Effector memory CD8-positive, alpha-beta T cell (primary cell): ENCODE data around the gene HEBP2.
"Not testable (repeated sequence)": the region's sequence is repeated elsewhere in the genome, so short reads cannot be mapped to it uniquely, and the experiment has no call there.

ENCODE experiments used
- ATAC-seq: fragments of 150-1000 bp; cut with Tn5 transposase; replicated peaks from 2 replicates; pipeline ENCODE4 v1.10.0; 2021; ENCODE audit warnings: mild to moderate bottlenecking, moderate library complexity
- DNase-seq, 3 experiments: peaks; one replicate each; pipeline ENCODE4 v3.0.0; 2021
- H3K27ac Mint-ChIP-seq, 2 donors: one replicate each; pipeline ENCODE4 v1.8.0; 2022; ENCODE audit warnings: mild to moderate bottlenecking in 2 of 2, mixed read lengths in 2 of 2, moderate library complexity in 2 of 2
- H3K27me3 Mint-ChIP-seq, 2 donors: one replicate each; pipeline ENCODE4 v1.8.0; 2022; ENCODE audit warnings: mixed read lengths in 2 of 2
- H3K36me3 Mint-ChIP-seq: one replicate; pipeline ENCODE4 v1.8.0; 2022; ENCODE audit warnings: mild to moderate bottlenecking, moderate library complexity, mixed read lengths; ENCODE audit not compliant: insufficient read depth
- H3K4me1 Mint-ChIP-seq, 2 donors: one replicate each; pipeline ENCODE4 v1.8.0; 2022; ENCODE audit warnings: low read depth in 2 of 2, mixed read lengths in 2 of 2
- H3K4me3 Mint-ChIP-seq, 2 donors: one replicate each; pipeline ENCODE4 v1.8.0; 2022; ENCODE audit warnings: mild to moderate bottlenecking in 2 of 2, mixed read lengths in 2 of 2, moderate library complexity in 2 of 2
- H3K9me3 Mint-ChIP-seq, 2 donors: one replicate each; pipeline ENCODE4 v1.8.0; 2022; ENCODE audit warnings: mixed read lengths in 2 of 2
- total RNA-seq, 9 experiments: gene quantifications; one replicate each; lab custom pipeline; 2026; lab: John Stamatoyannopoulos, UW

The HEBP2 gene, protein sequence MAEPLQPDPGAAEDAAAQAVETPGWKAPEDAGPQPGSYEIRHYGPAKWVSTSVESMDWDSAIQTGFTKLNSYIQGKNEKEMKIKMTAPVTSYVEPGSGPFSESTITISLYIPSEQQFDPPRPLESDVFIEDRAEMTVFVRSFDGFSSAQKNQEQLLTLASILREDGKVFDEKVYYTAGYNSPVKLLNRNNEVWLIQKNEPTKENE
- 7.9 to 118 (median 41.4) reads per million in 9 experiments for total RNA-seq

DNA sequence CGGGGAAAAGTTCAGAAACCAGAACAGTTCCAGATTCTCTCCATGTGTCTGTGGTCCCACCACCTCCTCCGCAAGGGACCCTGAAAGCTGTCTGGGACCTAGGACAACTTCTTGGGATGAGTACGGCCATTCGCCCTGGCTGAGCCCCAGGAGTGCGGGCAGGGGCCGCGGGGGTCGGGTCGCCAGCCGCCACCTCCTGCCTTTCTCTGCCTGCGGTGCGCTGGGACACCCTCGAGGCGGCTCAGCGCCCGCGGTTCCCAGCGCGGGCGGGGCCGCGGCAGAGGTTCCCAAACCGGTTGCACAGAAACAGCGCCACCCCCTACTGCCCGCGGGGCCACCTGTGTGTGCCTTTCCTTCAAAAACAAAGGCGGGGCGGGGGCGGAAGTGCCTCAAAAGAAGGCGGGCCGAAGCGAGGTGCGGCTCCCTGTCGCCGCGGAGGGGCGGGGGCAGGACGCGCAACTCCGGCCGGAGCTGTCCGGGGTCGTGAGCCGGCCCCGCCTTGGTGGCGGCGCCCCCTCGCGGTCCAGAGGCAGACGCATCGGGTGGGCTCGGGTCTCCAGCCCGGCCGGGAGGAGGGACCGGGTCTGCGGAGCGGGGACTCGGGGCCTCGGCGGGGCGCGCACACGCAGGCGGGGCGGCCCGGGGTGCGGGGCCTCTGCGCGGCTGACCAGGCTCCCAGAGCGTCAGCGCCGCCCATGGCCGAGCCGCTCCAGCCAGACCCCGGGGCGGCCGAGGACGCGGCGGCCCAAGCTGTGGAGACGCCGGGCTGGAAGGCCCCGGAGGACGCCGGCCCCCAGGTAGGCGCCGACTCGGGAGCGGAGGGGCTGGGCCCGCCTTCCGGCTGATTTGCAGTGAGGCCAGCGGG lies at the start of gene HEBP2:
Gene HEBP2, plus strand, starts transcription at position 423 of the 865 bp plus-strand sequence. Its CDS starts 273 bp downstream, at position 696.
- ATAC-seq (peak; percentile 89), DNase-seq (peak; percentile 83 to 89 (median 85))
- H3K36me3 Mint-ChIP-seq = peaks cover 15% of the 10 kb centered on the region
- no peaks in the 10 kb centered on the region for H3K27me3 Mint-ChIP-seq
- peak within 1 kb of the TSS; percentile 77 to 81 for H3K4me3 Mint-ChIP-seq
- peaks cover 5 to 16% of the 10 kb centered on the region in 2 donors for H3K4me1 Mint-ChIP-seq
- H3K9me3 Mint-ChIP-seq = no peaks in the 10 kb centered on the region
- peak within 1 kb of the TSS; percentile 76 to 77 for H3K27ac Mint-ChIP-seq

DNA sequence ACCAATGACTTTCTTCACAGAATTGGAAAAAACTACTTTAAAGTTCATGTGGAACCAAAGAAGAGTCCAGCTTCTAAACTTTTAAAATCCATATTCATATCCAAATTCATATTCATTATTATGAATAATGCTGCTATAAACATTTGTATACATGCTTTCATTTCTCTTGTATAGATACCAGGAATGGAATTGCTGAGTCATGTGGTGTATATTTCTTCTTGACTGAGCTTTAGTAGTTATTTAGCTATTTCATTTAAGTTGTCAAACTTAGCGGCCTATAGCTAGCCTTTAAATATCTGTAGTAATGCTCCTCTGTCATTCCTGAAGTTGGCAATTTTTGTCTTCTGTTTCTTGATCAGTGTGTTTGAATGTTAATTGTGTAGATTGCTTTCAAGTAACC lies 46.1 kb upstream of the HEBP2 start:
- Mint-ChIP-seq H3K27me3 (peaks cover 34 to 53% of the 10 kb centered on the region in 2 donors), H3K4me1 (no peaks in the 10 kb centered on the region), H3K27ac (no peak overlapping the region), H3K9me3 (no peaks in the 10 kb centered on the region), H3K36me3 (no peaks in the 10 kb centered on the region), H3K4me3 (no peak overlapping the region)
- no peak for DNase-seq
- ATAC-seq = no peak

DNA sequence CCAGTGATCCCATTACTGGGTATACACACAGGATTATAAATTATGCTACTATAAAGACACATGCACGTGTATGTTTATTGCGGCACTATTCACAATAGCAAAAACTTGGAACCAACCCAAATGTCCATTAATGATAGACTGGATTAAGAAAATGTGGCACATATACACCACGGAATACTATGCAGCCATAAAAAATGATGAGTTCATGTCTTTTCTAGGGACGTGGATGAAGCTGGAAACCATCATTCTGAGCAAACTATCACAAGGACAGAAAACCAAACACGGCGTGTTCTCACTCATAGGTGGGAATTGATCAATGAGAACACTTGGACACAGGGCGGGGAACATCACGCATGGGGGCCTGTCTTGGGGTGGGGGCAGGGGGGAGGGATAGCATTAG lies 35.3 kb upstream of the HEBP2 start:
- ATAC-seq, H3K27ac Mint-ChIP-seq, H3K36me3 Mint-ChIP-seq, H3K4me3 Mint-ChIP-seq, H3K4me1 Mint-ChIP-seq, H3K9me3 Mint-ChIP-seq, DNase-seq: not testable (repeated sequence)
- H3K27me3 Mint-ChIP-seq = peaks cover 37 to 50% of the 10 kb centered on the region in 2 donors

DNA sequence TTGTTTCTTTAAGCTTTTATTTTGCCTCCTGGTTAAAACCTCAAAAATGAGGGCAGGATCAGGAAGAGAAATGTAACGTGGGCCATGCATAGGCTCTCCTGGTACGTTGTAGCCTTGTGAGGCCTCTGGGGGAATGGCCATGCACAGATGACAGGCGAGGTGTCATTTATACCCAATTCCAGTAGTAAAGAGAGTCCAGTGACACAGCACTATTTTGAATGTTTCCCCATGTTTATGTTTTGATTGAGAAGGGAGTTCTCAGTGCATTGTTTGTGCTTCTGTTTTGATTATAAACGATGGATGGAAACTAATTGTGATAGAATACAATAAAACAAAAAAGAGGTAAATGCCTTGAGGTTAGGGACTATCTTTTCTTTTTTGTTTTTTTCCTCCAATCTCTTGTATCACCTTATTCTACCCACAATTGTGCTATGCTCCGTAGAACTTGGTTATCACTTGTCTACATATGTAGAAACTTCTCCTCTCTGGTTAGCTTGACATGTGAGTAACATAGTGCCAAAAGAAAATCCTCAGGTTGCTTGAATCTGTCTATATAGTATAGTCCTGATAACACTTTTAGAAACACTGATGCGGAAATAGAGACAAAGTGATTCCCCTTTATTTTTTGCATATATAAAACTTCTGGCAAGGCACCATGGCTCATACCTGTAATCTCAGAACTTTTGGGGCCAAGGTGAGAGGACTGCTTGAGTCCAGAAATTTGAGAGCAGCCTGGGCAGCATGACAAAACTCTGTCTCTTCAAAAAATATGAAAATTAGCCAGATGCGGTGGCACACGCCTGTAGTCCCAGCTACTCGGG lies 33.2 kb upstream of the HEBP2 start:
- H3K27ac Mint-ChIP-seq = no peak overlapping the region
- ATAC-seq (no peak), DNase-seq (no peak)
- peaks cover 16 to 30% of the 10 kb centered on the region in 2 donors for H3K27me3 Mint-ChIP-seq
- H3K4me3 Mint-ChIP-seq = no peak overlapping the region
- peaks cover 0 to 2% of the 10 kb centered on the region in 2 donors for H3K9me3 Mint-ChIP-seq
- no peaks in the 10 kb centered on the region for H3K36me3 Mint-ChIP-seq
- no peaks in the 10 kb centered on the region for H3K4me1 Mint-ChIP-seq

DNA sequence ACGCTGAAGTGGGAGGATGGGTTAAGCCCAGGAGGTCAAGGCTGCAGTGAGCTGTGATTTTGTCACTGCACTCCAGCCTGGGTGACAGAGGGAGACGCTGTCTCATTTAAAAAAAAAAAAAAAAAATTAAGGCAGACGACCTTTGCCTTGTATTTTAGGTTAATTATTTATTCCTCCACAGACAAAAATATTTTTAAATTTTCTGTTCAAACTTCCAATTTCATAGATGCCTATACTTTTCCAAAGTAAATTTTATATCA lies 32.6 kb upstream of the HEBP2 start:
- no peak for ATAC-seq
- Mint-ChIP-seq H3K9me3 (peaks cover 0 to 2% of the 10 kb centered on the region in 2 donors), H3K36me3 (no peaks in the 10 kb centered on the region), H3K4me1 (no peaks in the 10 kb centered on the region), H3K27me3 (peaks cover 10 to 24% of the 10 kb centered on the region in 2 donors), H3K27ac (no peak overlapping the region), H3K4me3 (no peak overlapping the region)
- DNase-seq = no peak

DNA sequence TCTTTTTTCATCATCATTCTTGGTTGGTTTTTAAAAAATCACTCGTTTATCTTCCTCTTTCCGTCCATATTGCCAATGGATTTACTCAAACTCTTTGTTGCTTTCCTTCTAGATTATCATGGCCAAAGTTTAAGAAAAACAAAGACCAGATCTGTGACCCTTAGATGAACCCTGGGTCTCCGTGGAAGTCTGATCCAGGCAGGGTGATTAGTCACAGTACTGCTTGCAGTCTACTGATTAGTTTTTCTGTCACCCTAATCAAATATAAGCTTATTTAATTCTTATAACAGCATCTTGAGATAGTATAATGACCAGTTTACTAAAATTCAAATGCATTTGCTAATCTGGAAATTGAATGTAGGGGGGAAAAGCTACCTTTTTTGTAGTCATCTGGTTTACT lies 32.3 kb upstream of the HEBP2 start:
- H3K9me3 Mint-ChIP-seq = peaks cover 0 to 2% of the 10 kb centered on the region in 2 donors
- H3K36me3 Mint-ChIP-seq = no peaks in the 10 kb centered on the region
- no peak overlapping the region for H3K27ac Mint-ChIP-seq
- peaks cover 7 to 21% of the 10 kb centered on the region in 2 donors for H3K27me3 Mint-ChIP-seq
- no peak for ATAC-seq
- no peak overlapping the region for H3K4me3 Mint-ChIP-seq
- no peaks in the 10 kb centered on the region for H3K4me1 Mint-ChIP-seq
- no peak for DNase-seq

DNA sequence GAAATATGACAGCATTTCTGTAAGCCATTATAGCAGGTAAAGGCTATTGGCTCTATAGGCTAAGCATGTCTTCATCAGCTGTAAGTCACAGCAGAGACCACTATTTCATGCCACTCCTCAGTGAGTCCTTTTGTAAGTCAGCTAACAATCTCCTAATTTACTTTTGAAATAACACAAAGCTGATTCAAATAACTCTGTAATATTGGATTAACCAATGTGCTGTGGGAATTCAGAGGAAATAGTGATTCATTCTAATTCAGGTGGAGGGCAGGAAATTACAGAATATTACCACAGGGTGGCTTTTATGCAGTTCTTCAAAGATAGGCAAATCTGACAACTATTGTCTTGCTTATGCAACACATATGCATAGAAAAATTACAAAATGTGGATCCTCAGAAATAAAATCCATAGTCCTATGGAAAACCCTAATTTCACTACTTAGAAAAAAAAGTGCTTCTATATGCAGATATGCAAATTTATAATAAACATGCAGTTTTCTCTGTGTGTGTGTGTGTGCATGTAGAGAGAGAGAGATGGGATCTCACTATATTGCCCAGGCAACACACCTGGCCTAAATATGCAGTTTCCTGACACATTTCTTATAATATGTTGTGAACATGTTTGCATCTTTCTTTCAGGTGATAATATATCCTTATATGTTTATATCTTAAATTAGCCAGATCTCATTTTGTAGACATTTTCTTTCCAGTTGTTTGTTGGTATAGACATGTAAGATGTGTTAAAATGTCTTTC lies 31.1 kb upstream of the HEBP2 start:
- H3K4me1 Mint-ChIP-seq = no peaks in the 10 kb centered on the region
- ATAC-seq (peak; percentile 29), DNase-seq (no peak)
- H3K27me3 Mint-ChIP-seq = peaks cover 0 to 12% of the 10 kb centered on the region in 2 donors
- no peaks in the 10 kb centered on the region for H3K36me3 Mint-ChIP-seq
- H3K4me3 Mint-ChIP-seq = no peak overlapping the region
- H3K9me3 Mint-ChIP-seq = no peaks in the 10 kb centered on the region
- H3K27ac Mint-ChIP-seq = no peak overlapping the region

DNA sequence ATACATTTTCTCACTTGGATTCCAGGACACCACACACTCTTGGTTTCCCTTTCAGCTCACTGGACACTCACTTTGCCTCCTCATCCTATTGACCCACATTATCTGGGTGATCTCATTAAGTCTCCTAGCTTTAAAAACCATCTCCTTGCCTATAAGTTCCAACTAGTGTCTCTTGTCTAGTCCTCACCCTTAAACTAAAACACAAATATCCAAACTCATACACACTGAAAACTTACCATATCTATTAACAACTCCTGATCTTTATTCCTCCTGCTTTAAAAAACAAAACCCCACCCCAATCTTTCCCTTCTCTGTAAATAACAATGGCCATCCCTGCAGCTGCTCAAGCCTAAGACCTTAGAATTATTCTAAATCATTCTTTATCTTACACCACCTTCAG lies 29.8 kb upstream of the HEBP2 start:
- H3K4me3 Mint-ChIP-seq = no peak overlapping the region
- H3K9me3 Mint-ChIP-seq = no peaks in the 10 kb centered on the region
- H3K36me3 Mint-ChIP-seq = no peaks in the 10 kb centered on the region
- H3K4me1 Mint-ChIP-seq = no peaks in the 10 kb centered on the region
- peaks cover 0 to 5% of the 10 kb centered on the region in 2 donors for H3K27me3 Mint-ChIP-seq
- H3K27ac Mint-ChIP-seq = no peak overlapping the region
- ATAC-seq = no peak
- no peak for DNase-seq

DNA sequence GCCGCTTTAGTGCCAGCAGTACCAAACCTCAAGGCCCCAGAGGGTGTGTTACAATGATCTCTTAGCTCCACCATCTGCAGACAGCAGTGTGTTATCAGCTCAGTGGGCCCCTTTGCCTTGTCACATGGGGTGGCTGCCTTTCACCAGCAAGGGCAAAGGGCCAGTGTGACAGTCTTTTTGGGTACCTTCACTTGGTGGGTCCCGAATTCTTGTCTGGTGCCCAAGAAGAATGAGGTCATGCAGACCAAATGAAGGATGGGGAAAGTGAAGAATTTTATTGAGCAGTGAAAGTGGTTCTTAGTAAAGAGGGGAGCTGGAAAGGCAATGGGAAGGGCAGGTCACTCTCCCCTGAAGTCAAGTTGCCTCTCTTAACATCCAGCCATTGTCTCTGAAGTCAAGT lies 29.2 kb upstream of the HEBP2 start:
- no peak overlapping the region for H3K4me3 Mint-ChIP-seq
- ATAC-seq (no peak), DNase-seq (no peak)
- H3K36me3 Mint-ChIP-seq = no peaks in the 10 kb centered on the region
- H3K27ac Mint-ChIP-seq = no peak overlapping the region
- H3K27me3 Mint-ChIP-seq = peaks cover 0 to 5% of the 10 kb centered on the region in 2 donors
- no peaks in the 10 kb centered on the region for H3K9me3 Mint-ChIP-seq
- H3K4me1 Mint-ChIP-seq = no peaks in the 10 kb centered on the region

DNA sequence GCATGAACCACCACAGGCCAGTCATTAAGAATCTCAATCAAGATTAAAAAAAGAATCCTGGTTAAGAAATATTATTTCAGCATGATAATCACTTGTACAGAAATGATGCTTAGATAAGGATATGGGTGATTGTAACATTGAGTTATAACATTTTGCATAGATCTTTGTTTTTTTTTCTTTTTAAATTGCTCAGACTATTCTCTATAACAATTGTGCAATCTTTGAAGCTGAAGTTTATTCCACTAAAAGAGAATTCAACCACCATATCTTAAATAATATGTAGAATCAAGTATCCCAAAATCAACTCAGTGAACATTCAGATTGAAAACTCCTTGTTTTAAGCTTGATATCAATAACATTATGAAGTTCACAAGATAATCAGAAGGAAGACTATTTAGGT lies 27.0 kb upstream of the HEBP2 start:
- no peak for DNase-seq
- Mint-ChIP-seq H3K4me1 (no peaks in the 10 kb centered on the region), H3K4me3 (no peak overlapping the region), H3K27me3 (peaks cover under 1 to 5% of the 10 kb centered on the region in 2 donors), H3K9me3 (no peaks in the 10 kb centered on the region), H3K36me3 (no peaks in the 10 kb centered on the region), H3K27ac (no peak overlapping the region)
- ATAC-seq = no peak

DNA sequence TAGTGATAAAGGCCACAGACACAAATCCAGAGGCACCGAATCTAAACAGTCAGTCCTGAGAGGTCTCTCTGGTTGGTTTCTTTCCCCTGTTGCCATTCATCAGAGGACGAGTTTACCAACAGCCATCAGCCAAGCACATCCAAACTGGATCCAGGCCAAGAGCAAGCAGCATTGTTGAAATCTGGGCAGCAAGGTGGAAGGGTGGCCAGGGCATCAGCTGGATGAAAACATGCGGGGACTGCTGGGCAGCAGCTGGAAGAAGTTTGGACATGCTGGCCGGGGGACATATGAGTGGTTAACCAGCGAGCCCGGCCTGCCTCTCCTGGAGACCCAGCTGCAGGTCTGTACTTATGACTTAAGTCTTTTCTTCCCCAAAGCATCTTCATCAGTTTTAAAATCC lies 26.2 kb upstream of the HEBP2 start, which contains the start of gene SMIM28:
Gene SMIM28, plus strand, starts transcription at position 62 of the 400 bp plus-strand sequence. Its CDS starts 168 bp downstream, at position 230.
- Mint-ChIP-seq H3K27ac (no peak within 1 kb of the TSS), H3K4me3 (no peak within 1 kb of the TSS), H3K9me3 (no peaks in the 10 kb centered on the region), H3K4me1 (peaks cover 0 to 4% of the 10 kb centered on the region in 2 donors), H3K36me3 (no peaks in the 10 kb centered on the region), H3K27me3 (peaks cover 9% of the 10 kb centered on the region in 2 donors)
- ATAC-seq = no peak
- no peak for DNase-seq

DNA sequence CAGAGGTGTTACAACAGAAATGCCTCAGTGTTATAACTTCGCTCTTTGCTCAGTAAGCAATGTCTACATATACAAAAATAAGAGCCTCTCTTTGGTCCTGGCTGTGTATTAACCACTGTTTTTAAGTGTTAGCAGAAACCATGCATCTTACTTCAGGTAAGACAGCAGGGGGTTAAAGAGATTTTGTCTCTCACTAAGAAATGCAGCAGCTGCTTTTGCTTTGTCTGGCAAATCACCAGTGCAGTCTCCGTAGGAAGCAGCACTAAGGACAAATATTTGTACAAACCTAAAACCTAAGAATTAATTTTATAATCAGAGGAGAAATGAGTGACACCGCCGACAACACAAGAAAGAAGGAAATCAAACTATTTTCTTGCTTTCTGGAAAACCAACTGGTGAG lies 25.6 kb upstream of the HEBP2 start:
- DNase-seq = no peak
- H3K27me3 Mint-ChIP-seq = peaks cover 12 to 13% of the 10 kb centered on the region in 2 donors
- H3K9me3 Mint-ChIP-seq = no peaks in the 10 kb centered on the region
- H3K4me3 Mint-ChIP-seq = no peak overlapping the region
- H3K27ac Mint-ChIP-seq = no peak overlapping the region
- no peaks in the 10 kb centered on the region for H3K36me3 Mint-ChIP-seq
- no peak for ATAC-seq
- peaks cover 0 to 4% of the 10 kb centered on the region in 2 donors for H3K4me1 Mint-ChIP-seq
